ENCODE results near the gene IVD.

The IVD gene

DNA sequence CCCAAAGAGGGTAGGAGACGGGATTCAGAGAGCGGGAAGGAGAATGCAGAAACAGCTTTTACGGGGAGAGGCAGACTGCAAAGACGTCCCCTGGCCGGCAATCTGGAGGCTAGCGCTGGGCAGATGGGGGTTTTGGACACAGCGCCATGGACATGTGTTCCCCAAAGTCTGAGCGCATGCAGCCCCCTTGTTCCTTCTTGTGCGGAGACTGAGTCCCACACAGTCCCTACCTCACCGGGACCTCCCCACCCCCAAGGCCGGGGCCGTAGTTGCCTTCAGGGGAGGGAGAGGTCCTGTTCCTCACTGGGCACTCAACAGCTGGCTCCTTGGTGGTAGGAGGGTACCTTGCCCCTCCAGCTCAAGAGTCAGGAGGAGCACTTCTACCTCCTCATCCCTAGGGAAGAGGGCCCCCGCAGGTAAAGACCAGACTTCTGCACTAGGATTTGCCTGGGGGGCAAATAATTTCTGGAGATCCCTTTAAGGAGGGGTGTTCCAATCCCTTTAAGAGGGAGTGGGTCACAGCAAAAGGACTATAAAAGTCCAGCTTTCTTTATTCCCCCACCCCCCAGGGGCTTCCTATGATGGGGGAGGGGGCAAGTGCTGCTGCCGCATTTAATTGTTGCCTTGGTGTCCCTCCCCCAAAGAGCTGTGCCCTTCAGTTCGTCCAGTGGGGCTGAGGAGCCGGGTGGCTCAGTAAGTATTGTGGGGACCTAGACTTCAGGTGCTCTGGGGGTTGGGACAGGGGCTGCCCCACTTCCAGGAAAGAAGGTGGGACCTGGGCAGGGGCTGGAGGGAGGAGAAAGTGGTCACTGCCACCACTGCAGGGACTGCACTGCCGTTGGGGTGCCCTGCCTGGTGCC is 31.5 kb downstream of the IVD start:
- Histone ChIP-seq H3F3A (ENCODE audit: control insufficient read depth, insufficient read depth) (no peaks in the 10 kb centered on the region), H3K27me3 (ENCODE audit: control insufficient read depth, low read length) (peaks cover 81% of the 10 kb centered on the region), H3K27ac (ENCODE audit: low read depth, low read length) (no peak overlapping the region), H4K20me1 (ENCODE audit: control insufficient read depth, insufficient read depth, low read depth, low read length) (no peaks in the 10 kb centered on the region), H3K9me3 (ENCODE audit: control insufficient read depth, insufficient read depth, low read length) (no peaks in the 10 kb centered on the region), H3K4me3 (ENCODE audit: low read length) (peak overlapping the region; percentile 36; the same call in 1 of the 2 replicates), H3K4me2 (ENCODE audit: low read length) (peak overlapping the region; percentile 45), H3K4me1 (ENCODE audit: control insufficient read depth, low read length) (peaks cover 27% of the 10 kb centered on the region), H3K79me2 (ENCODE audit: control insufficient read depth, low read length) (peaks cover 9% of the 10 kb centered on the region), H3K9me2 (replicated peaks; ENCODE audit: control insufficient read depth, low read length) (no peaks in the 10 kb centered on the region), H3K36me3 (ENCODE audit: control insufficient read depth, low read length) (no peaks in the 10 kb centered on the region)
- TF ChIP-seq EZH2phosphoT487 (IDR thresholded peaks at IDR 0.05; ENCODE audit: borderline replicate concordance, low read length): no peak; the same call in 1 of the 2 replicates
- TF ChIP-seq, protein P1, sequence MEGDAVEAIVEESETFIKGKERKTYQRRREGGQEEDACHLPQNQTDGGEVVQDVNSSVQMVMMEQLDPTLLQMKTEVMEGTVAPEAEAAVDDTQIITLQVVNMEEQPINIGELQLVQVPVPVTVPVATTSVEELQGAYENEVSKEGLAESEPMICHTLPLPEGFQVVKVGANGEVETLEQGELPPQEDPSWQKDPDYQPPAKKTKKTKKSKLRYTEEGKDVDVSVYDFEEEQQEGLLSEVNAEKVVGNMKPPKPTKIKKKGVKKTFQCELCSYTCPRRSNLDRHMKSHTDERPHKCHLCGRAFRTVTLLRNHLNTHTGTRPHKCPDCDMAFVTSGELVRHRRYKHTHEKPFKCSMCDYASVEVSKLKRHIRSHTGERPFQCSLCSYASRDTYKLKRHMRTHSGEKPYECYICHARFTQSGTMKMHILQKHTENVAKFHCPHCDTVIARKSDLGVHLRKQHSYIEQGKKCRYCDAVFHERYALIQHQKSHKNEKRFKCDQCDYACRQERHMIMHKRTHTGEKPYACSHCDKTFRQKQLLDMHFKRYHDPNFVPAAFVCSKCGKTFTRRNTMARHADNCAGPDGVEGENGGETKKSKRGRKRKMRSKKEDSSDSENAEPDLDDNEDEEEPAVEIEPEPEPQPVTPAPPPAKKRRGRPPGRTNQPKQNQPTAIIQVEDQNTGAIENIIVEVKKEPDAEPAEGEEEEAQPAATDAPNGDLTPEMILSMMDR (IDR thresholded peaks at IDR 0.05; ENCODE audit: low read depth, low read length, poor library complexity, severe bottlenecking): no peak

DNA sequence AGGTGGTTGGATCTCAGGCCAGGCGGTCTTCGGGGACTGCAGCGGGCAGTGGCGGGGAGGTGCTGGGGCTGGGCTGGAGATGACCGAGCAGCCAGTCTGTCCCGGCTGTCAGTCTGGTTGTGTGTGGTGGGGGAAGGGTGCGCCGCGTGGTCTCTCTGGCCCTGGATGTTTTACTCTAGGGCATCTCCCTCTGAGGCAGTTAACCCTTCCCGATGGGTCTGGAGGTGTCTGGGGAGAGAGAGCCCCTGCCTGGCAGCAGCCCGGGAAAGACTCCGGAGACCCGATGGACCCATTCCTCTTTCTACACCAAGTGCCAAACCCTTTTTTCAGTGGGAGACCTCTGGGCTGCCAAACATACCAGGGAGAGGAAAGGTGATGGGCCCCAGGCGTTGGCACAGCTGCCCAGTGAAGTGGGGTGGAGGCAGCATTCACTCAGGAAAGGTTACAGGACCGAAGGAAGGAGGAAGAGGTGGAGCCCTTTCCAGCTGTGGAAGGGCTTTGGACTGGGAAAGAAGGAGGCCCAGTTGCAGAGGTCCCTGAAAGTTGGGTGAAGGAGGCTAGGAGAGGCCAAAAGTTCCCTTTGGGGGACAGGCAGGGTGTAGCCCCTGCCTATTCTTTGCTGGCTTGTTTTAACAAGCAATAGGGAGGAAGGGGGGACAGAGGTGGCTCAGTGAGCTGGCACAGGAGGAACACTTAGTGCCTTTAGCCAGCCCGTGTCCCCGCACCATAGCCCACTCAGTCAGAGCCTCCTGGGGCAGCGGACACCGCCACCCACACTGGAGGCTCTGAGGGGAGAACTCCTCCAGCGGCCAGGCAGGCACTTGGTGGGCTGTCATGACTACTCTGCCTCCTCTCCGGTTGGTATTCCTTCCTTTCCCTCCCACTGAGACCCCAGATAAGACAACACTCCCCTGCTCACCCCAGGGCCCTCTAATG is 32.4 kb downstream of the IVD start:
- peaks cover 34% of the 10 kb centered on the region for H3K4me1 ChIP-seq (ENCODE audit: control insufficient read depth, low read length)
- no peak overlapping the region for H3K27ac ChIP-seq (ENCODE audit: low read depth, low read length)
- peaks cover 5% of the 10 kb centered on the region for H4K20me1 ChIP-seq (ENCODE audit: control insufficient read depth, insufficient read depth, low read depth, low read length)
- peaks cover 18% of the 10 kb centered on the region for H3K79me2 ChIP-seq (ENCODE audit: control insufficient read depth, low read length)
- H3K36me3 ChIP-seq (ENCODE audit: control insufficient read depth, low read length): no peaks in the 10 kb centered on the region
- TF ChIP-seq, protein P1 (IDR thresholded peaks at IDR 0.05; ENCODE audit: low read depth, low read length, poor library complexity, severe bottlenecking): no peak
- TF ChIP-seq EZH2phosphoT487 (IDR thresholded peaks at IDR 0.05; ENCODE audit: borderline replicate concordance, low read length): no peak; the same call in 1 of the 2 replicates
- H3K9me3 ChIP-seq (ENCODE audit: control insufficient read depth, insufficient read depth, low read length): no peaks in the 10 kb centered on the region
- H3K27me3 ChIP-seq (ENCODE audit: control insufficient read depth, low read length): peaks cover 78% of the 10 kb centered on the region
- no peaks in the 10 kb centered on the region for H3F3A ChIP-seq (ENCODE audit: control insufficient read depth, insufficient read depth)
- no peak overlapping the region for H3K4me3 ChIP-seq (ENCODE audit: low read length)
- H3K9me2 ChIP-seq (replicated peaks; ENCODE audit: control insufficient read depth, low read length): no peaks in the 10 kb centered on the region
- H3K4me2 ChIP-seq (ENCODE audit: low read length): no peak overlapping the region

DNA sequence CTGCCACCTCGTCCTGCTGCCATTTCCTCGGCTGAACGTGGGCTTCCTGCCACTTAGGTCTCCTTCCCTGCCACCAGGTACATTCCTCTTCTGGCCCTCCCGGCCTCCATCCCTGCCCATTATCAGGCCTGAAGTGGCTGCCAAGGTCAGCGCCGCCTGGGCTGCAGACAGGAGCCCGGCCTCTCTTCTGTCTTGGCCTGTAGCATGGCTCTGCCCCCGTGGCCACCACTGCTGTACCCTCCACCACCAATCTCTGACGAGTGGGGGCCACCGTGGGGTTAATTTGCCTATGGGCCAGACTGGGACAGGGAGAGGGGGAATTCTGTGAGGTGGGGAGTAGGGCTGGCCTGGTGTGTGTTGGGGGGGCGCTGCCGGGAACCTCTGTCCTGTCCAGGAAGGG is 33.1 kb downstream of the IVD start:
- Histone ChIP-seq H3K4me3 (ENCODE audit: low read length) (no peak overlapping the region), H3K4me2 (ENCODE audit: low read length) (no peak overlapping the region)

More for the DNA sequence above, 33.1 kb downstream of the IVD start:
- Histone ChIP-seq H3K9me2 (replicated peaks; ENCODE audit: control insufficient read depth, low read length) (no peaks in the 10 kb centered on the region), H3K27me3 (ENCODE audit: control insufficient read depth, low read length) (peaks cover 72% of the 10 kb centered on the region), H3K36me3 (ENCODE audit: control insufficient read depth, low read length) (no peaks in the 10 kb centered on the region), H3K4me1 (ENCODE audit: control insufficient read depth, low read length) (peaks cover 34% of the 10 kb centered on the region), H3K9me3 (ENCODE audit: control insufficient read depth, insufficient read depth, low read length) (no peaks in the 10 kb centered on the region), H4K20me1 (ENCODE audit: control insufficient read depth, insufficient read depth, low read depth, low read length) (peaks cover 6% of the 10 kb centered on the region), H3K27ac (ENCODE audit: low read depth, low read length) (no peak overlapping the region), H3K79me2 (ENCODE audit: control insufficient read depth, low read length) (peaks cover 25% of the 10 kb centered on the region), H3F3A (ENCODE audit: control insufficient read depth, insufficient read depth) (no peaks in the 10 kb centered on the region)
- TF ChIP-seq, protein P1 (IDR thresholded peaks at IDR 0.05; ENCODE audit: low read depth, low read length, poor library complexity, severe bottlenecking): no peak
- TF ChIP-seq EZH2phosphoT487 (IDR thresholded peaks at IDR 0.05; ENCODE audit: borderline replicate concordance, low read length): no peak

Data from DOHH2 (cell line).